CD1c-positive myeloid dendritic cell (primary cell): ENCODE measurements around the gene PIAS4.

Experiments
- DNase-seq: peaks from one replicate; pipeline ENCODE4 v3.0.0-alpha.2; 2016; ENCODE audit errors: extremely low spot score

PIAS4 gene

GRCh38 chr19:3977242-3978143 is 30.0 kb upstream of the PIAS4 start:
- DNase-seq, result no peak

GRCh38 chr19:3978145-3978544 is 29.4 kb upstream of the PIAS4 start:
- no peak for DNase-seq

- DNase-seq, result no peak
These were observed 28.3 kb upstream of the PIAS4 start for GRCh38 chr19:3979289-3979673.

- DNase-seq, result no peak
These were observed 27.7 kb upstream of the PIAS4 start for GRCh38 chr19:3979674-3980352.

- DNase-seq, result no peak
These were observed 26.9 kb upstream of the PIAS4 start for GRCh38 chr19:3980353-3981251.

- DNase-seq, result no peak
These were observed 26.2 kb upstream of the PIAS4 start for GRCh38 chr19:3981373-3981735.

- DNase-seq, result no peak
These were observed 25.5 kb upstream of the PIAS4 start for GRCh38 chr19:3981736-3982681.

- DNase-seq, result no peak
These were observed 24.6 kb upstream of the PIAS4 start for GRCh38 chr19:3982701-3983541.

- DNase-seq, result no peak
These were observed 24.0 kb upstream of the PIAS4 start for GRCh38 chr19:3983542-3983914.

GRCh38 chr19:3983936-3984583 is 23.5 kb upstream of the PIAS4 start:
- no peak for DNase-seq

- no peak for DNase-seq
These were observed 23.0 kb upstream of the PIAS4 start for GRCh38 chr19:3984584-3984907.

GRCh38 chr19:3984908-3985642 is 22.5 kb upstream of the PIAS4 start, which contains the start of gene EEF2:
TSS of gene EEF2 (minus strand) at chr19:3985463. CDS start at chr19:3985380, 83 bp downstream.
- peak; percentile 97 for DNase-seq

- no peak for DNase-seq
These were observed 21.8 kb upstream of the PIAS4 start for GRCh38 chr19:3985643-3986259.

GRCh38 chr19:3986260-3987041 is 21.1 kb upstream of the PIAS4 start:
- DNase-seq, result peak; percentile 83

- DNase-seq, result peak; percentile 95
These were observed 19.7 kb upstream of the PIAS4 start for GRCh38 chr19:3987619-3988371.

GRCh38 chr19:3990815-3991117 is 16.8 kb upstream of the PIAS4 start:
- no peak for DNase-seq

- DNase-seq, result no peak
These were observed 11.9 kb upstream of the PIAS4 start for GRCh38 chr19:3995607-3996006.
